Measurements from ENCODE around the gene CITED2. TPM values are rescaled to one million over a fixed set of nuclear protein-coding genes. Genes with fewer than 3 reads are reported as not detected.

CITED2 gene
- total RNA-seq, 1 experiment from 2014 or later, result 46.1 TPM

GRCh38 chr6:139423037-139423703 lies 48.7 kb upstream of the CITED2 start:
- Histone ChIP-seq H2AFZ (ENCODE audit: low read depth, low read length, poor library complexity, severe bottlenecking) (no peak overlapping the region), H3K27ac (ENCODE audit: low read depth, low read length) (no peak overlapping the region), H3K27me3 (ENCODE audit: insufficient read depth, low read length) (no peaks in the 10 kb centered on the region), H3K4me1 (ENCODE audit: control insufficient read depth in 1 of 2, insufficient read depth in 2 of 2, low read length in 2 of 2) (no peaks in the 10 kb centered on the region), H3K4me3 (replicated peaks in 1 of 2; ENCODE audit: low read depth in 1 of 2, low read length in 2 of 2) (no peak overlapping the region), H4K20me1 (ENCODE audit: insufficient read depth) (no peaks in the 10 kb centered on the region), H3K4me2 (ENCODE audit: low read length) (no peak overlapping the region), H3K79me2 (ENCODE audit: insufficient read depth, low read length) (no peaks in the 10 kb centered on the region), H3K36me3 (ENCODE audit: control insufficient read depth in 1 of 2, insufficient read depth in 2 of 2, low read length in 2 of 2) (no peaks in the 10 kb centered on the region), H3K9me2 (ENCODE audit: insufficient read depth) (no peaks in the 10 kb centered on the region), H3K9ac (ENCODE audit: low read length) (no peak overlapping the region), H3K9me3 (ENCODE audit: control insufficient read depth in 1 of 2, insufficient read depth in 1 of 2, low read depth in 1 of 2, low read length in 2 of 2) (no peaks in the 10 kb centered on the region)
- ATAC-seq (no peak), DNase-seq (ENCODE audit: low read depth, low spot score) (no peak)
- CTCF ChIA-PET, result no interaction called here
- intact Hi-C loops (cut with micrococcal nuclease), result no loop called here
- no peak for TF ChIP-seq TCF7L2 (IDR thresholded peaks at IDR 0.05; ENCODE audit: borderline replicate concordance, extremely low read depth, insufficient read depth, insufficient read length)
- TF ChIP-seq EZH2 (IDR thresholded peaks at IDR 0.05), result no peak
- POLR2A ChIA-PET, result no interaction called here
- RAD21 ChIA-PET (ENCODE audit: low non-redundant PET in 1 of 2, low total read pairs in 2 of 2, uncharacterized antibody in 2 of 2, unreplicated experiment in 2 of 2), result no interaction called here
- BruUV-seq (replicated peaks), result no TSS peak

GRCh38 chr6:139422105-139423036 lies 47.9 kb upstream of the CITED2 start:
- ATAC-seq (no peak), DNase-seq (ENCODE audit: low read depth, low spot score) (no peak)
- ChIA-PET CTCF (no interaction called here), POLR2A (no interaction called here), RAD21 (ENCODE audit: low non-redundant PET in 1 of 2, low total read pairs in 2 of 2, uncharacterized antibody in 2 of 2, unreplicated experiment in 2 of 2) (no interaction called here)
- intact Hi-C loops (cut with micrococcal nuclease), result no loop called here
- Histone ChIP-seq H3K79me2 (ENCODE audit: insufficient read depth, low read length) (no peaks in the 10 kb centered on the region), H3K4me2 (ENCODE audit: low read length) (no peak overlapping the region), H4K20me1 (ENCODE audit: insufficient read depth) (no peaks in the 10 kb centered on the region), H3K9ac (ENCODE audit: low read length) (no peak overlapping the region), H3K4me1 (ENCODE audit: control insufficient read depth in 1 of 2, insufficient read depth in 2 of 2, low read length in 2 of 2) (no peaks in the 10 kb centered on the region), H3K27ac (ENCODE audit: low read depth, low read length) (no peak overlapping the region), H3K4me3 (replicated peaks in 1 of 2; ENCODE audit: low read depth in 1 of 2, low read length in 2 of 2) (no peak overlapping the region), H2AFZ (ENCODE audit: low read depth, low read length, poor library complexity, severe bottlenecking) (no peak overlapping the region), H3K9me3 (ENCODE audit: control insufficient read depth in 1 of 2, insufficient read depth in 1 of 2, low read depth in 1 of 2, low read length in 2 of 2) (no peaks in the 10 kb centered on the region), H3K9me2 (ENCODE audit: insufficient read depth) (no peaks in the 10 kb centered on the region), H3K27me3 (ENCODE audit: insufficient read depth, low read length) (no peaks in the 10 kb centered on the region), H3K36me3 (ENCODE audit: control insufficient read depth in 1 of 2, insufficient read depth in 2 of 2, low read length in 2 of 2) (no peaks in the 10 kb centered on the region)
- TF ChIP-seq SRF (IDR thresholded peaks at IDR 0.05; ENCODE audit: low read depth) (no peak), FOSL1 (IDR thresholded peaks at IDR 0.05; ENCODE audit: low read depth) (no peak), SP1 (IDR thresholded peaks at IDR 0.05; ENCODE audit: low read depth) (no peak), EZH2phosphoT487 (IDR thresholded peaks at IDR 0.05; ENCODE audit: borderline replicate concordance) (no peak), MAX (IDR thresholded peaks at IDR 0.05) (no peak), EZH2 (IDR thresholded peaks at IDR 0.05) (no peak), JUND (IDR thresholded peaks at IDR 0.05) (no peak), CTCF (IDR thresholded peaks at IDR 0.05 in 2 of 3, conservative IDR thresholded peaks at IDR 0.05 in 1 of 3; ENCODE audit: borderline replicate concordance in 1 of 3, insufficient read depth in 1 of 3, low read depth in 2 of 3, low read length in 2 of 3) (no peak)
- no TSS peak for BruUV-seq (replicated peaks)

Data from HCT116 (cell line).